Measurements from ENCODE around the gene INSL6. TPM values are rescaled to one million over a fixed set of nuclear protein-coding genes. Genes with fewer than 3 reads are reported as not detected.

The INSL6 gene, protein sequence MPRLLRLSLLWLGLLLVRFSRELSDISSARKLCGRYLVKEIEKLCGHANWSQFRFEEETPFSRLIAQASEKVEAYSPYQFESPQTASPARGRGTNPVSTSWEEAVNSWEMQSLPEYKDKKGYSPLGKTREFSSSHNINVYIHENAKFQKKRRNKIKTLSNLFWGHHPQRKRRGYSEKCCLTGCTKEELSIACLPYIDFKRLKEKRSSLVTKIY
- polyA plus RNA-seq (2011; rRNA removed) (not detected in 2 replicates), polyA plus RNA-seq (2017; fragmentation: RNase III; extraction: RNeasy Plus Mini Kit Qiagen cat#74134 plus additional on column Dnase treatment) (not detected in 3 replicates), polyA minus RNA-seq (2011; rRNA and poly(A)+ RNA removed) (not detected in 2 replicates)
- not detected in 2 replicates for polyA plus RNA-seq (2012; cell fraction: cytosol; rRNA removed)
- polyA plus RNA-seq (2012; cell fraction: nucleus; rRNA removed): not detected in 2 replicates

DNA sequence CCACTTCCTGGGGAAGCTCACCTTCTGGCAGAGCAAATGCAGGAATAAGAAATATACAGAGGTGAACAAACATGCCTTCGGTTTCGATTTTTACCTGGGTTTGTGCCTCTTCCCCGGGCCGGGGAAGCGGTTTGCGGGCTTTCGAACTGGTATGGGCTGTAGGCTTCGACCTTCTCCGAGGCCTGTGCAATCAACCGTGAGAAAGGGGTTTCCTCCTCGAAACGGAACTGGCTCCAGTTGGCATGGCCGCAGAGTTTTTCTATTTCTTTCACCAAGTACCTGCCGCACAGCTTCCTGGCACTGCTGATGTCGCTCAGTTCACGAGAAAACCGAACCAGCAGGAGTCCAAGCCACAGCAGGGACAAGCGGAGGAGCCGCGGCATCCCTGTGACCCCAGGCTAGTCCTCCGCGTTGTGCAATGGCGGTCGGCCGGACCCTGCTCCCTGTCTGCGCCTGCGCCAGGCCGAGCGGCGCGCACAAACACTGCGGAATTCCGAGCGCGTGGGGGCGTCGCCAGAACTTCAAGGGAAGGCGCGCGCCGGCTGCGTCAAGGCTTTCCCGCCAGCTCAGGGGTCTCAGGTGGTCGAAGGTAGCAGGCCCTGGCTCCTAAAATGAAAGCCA lies at the start of gene INSL6:
Gene INSL6, minus strand, starts transcription at position 420 of the 621 bp plus-strand sequence. Its CDS starts 37 bp downstream, at position 383.
- 90% methylated on average over 38 of the region's 44 CpGs for WGBS (ENCODE audit: missing lambda C conversion rate)
- no peak for ATAC-seq
- DNase-seq (ENCODE audit: low read depth in 1 of 2, low spot score in 1 of 2): no peak
- Histone ChIP-seq H3K27ac (no peak within 1 kb of the TSS), H3K9me3 (no peaks in the 10 kb centered on the region), H3K4me3 (no peak within 1 kb of the TSS), H3K4me1 (no peaks in the 10 kb centered on the region), H3K4me2 (0 out of 3 replicates have a peak within 1 kb of the TSS, but pooled peaks have one; percentile 5)
- ChIA-PET POLR2A (no interaction called here), CTCF (interaction anchor here (0.9 to 5.7 kb wide), 41 partner anchors 9 to 475 kb away, joined by 3 to 114 read pairs (median 6); partner anchors contain the start of genes CD274 and PLGRKT)
- no peak for FAIRE-seq
- TF ChIP-seq ZSCAN20 (CRISPR knock-in tag; IDR thresholded peaks at IDR 0.05): no peak

GRCh38 chr9:5231212-5231611 lies 45.8 kb upstream of the INSL6 start, which contains the start of gene INSL4:
Gene INSL4 (plus strand): TSS chr9:5231419. CDS start chr9:5231524, 105 bp downstream.
- no peak for TF ChIP-seq SMC3 (IDR thresholded peaks at IDR 0.05)
- TF ChIP-seq, protein P1, sequence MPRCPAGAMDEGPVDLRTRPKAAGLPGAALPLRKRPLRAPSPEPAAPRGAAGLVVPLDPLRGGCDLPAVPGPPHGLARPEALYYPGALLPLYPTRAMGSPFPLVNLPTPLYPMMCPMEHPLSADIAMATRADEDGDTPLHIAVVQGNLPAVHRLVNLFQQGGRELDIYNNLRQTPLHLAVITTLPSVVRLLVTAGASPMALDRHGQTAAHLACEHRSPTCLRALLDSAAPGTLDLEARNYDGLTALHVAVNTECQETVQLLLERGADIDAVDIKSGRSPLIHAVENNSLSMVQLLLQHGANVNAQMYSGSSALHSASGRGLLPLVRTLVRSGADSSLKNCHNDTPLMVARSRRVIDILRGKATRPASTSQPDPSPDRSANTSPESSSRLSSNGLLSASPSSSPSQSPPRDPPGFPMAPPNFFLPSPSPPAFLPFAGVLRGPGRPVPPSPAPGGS (IDR thresholded peaks at IDR 0.05): peak; percentile 87
- TF ChIP-seq GATA3 (IDR thresholded peaks at IDR 0.05; ENCODE audit: borderline replicate concordance): peak; percentile 57; the same call in 1 of the 2 replicates
- 0 out of 5 replicates have a peak, but pooled peaks of 1 of the 2 experiments have one; percentile 8 for TF ChIP-seq RAD21 (conservative IDR thresholded peaks at IDR 0.05 in 1 of 2, IDR thresholded peaks at IDR 0.05 in 1 of 2)
- peak in 1 of 2 experiments; percentile 48; a peak in 2 of 5 replicates for TF ChIP-seq EP300 (IDR thresholded peaks at IDR 0.05)
- TF ChIP-seq JUN (IDR thresholded peaks at IDR 0.05): peak; percentile 40 to 72; a peak in 3 of 5 replicates
- TF ChIP-seq HOXB5 (CRISPR knock-in tag; IDR thresholded peaks at IDR 0.05): 0 out of 2 replicates have a peak, but pooled peaks have one; percentile 11
- 0 out of 4 replicates have a peak, but pooled peaks of 1 of the 2 experiments have one; percentile 10 for TF ChIP-seq CEBPB (IDR thresholded peaks at IDR 0.05)
- TF ChIP-seq FOSL2 (IDR thresholded peaks at IDR 0.05): peak; percentile 36; the same call in 1 of the 2 replicates
- TF ChIP-seq FOSL2 (CRISPR knock-in tag; IDR thresholded peaks at IDR 0.05): peak; percentile 73
- TF ChIP-seq BHLHE40 (IDR thresholded peaks at IDR 0.05; ENCODE audit: low read depth, low read length): no peak
- no peak for TF ChIP-seq KDM1A (IDR thresholded peaks at IDR 0.05; ENCODE audit: low read depth)
- TF ChIP-seq POLR2A (IDR thresholded peaks at IDR 0.05; ENCODE audit: low read length): peak; percentile 76
- TF ChIP-seq FOXS1 (CRISPR knock-in tag; IDR thresholded peaks at IDR 0.05): no peak
- TF ChIP-seq, protein P2, sequence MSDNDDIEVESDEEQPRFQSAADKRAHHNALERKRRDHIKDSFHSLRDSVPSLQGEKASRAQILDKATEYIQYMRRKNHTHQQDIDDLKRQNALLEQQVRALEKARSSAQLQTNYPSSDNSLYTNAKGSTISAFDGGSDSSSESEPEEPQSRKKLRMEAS (IDR thresholded peaks at IDR 0.05): peak; percentile 62
- TF ChIP-seq CTCF (IDR thresholded peaks at IDR 0.05): no peak
- no peak for TF ChIP-seq NFE2L2 (conservative IDR thresholded peaks at IDR 0.05; ENCODE audit: low read length)
- no peak for TF ChIP-seq ZNF302 (CRISPR knock-in tag; IDR thresholded peaks at IDR 0.05)
- TF ChIP-seq, protein P3, sequence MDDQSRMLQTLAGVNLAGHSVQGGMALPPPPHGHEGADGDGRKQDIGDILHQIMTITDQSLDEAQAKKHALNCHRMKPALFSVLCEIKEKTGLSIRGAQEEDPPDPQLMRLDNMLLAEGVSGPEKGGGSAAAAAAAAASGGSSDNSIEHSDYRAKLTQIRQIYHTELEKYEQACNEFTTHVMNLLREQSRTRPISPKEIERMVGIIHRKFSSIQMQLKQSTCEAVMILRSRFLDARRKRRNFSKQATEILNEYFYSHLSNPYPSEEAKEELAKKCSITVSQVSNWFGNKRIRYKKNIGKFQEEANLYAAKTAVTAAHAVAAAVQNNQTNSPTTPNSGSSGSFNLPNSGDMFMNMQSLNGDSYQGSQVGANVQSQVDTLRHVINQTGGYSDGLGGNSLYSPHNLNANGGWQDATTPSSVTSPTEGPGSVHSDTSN (IDR thresholded peaks at IDR 0.05): 0 out of 2 replicates have a peak, but pooled peaks have one; percentile 21
- Histone ChIP-seq H3K27ac (peak within 1 kb of the TSS; percentile 78 to 89), H3K4me3 (peak within 1 kb of the TSS; percentile 37), H3K4me2 (peak within 1 kb of the TSS; percentile 86), H3K4me1 (peaks cover 22% of the 10 kb centered on the region), H3K9me3 (no peaks in the 10 kb centered on the region)
- FAIRE-seq: peak; percentile 85
- WGBS (ENCODE audit: missing lambda C conversion rate): 0% methylated on average over 2 of the region's 2 CpGs
- ChIA-PET CTCF (interaction anchor here (0.9 to 1.7 kb wide), 3 partner anchors 18 to 359 kb away, joined by 3 to 6 read pairs (median 4); no protein-coding TSS in a partner anchor), POLR2A (interaction anchor here (1.0 to 2.2 kb wide), 2 partner anchors 32 to 206 kb away, joined by 3 to 13 read pairs; partner anchors contain the start of gene PLGRKT)
- peak; percentile 58 to 93 for DNase-seq (ENCODE audit: low read depth in 1 of 2, low spot score in 1 of 2)
- ATAC-seq: peak; percentile 97 to 98

Measured in A549 (cell line).